ENCODE results near the gene GPC6. TPM values are rescaled to one million over a fixed set of nuclear protein-coding genes. Genes with fewer than 3 reads are reported as not detected.

GPC6 gene
- polyA plus RNA-seq, 10 donors = 8.0 to 21.9 (median 15.3) TPM

GRCh38 chr13:94399812-94400211 is 1173.2 kb downstream of the GPC6 start:
- DNase-seq = no peak

- DNase-seq = no peak
These were observed 1174.3 kb downstream of the GPC6 start for GRCh38 chr13:94400874-94401273.

GRCh38 chr13:94408314-94409036 is 1181.9 kb downstream of the GPC6 start:
- no peak for DNase-seq

- DNase-seq = no peak
These were observed 1185.1 kb downstream of the GPC6 start for GRCh38 chr13:94411747-94412146.

- DNase-seq = no peak
These were observed 1186.4 kb downstream of the GPC6 start for GRCh38 chr13:94412870-94413597.

- DNase-seq = no peak
These were observed 1187.0 kb downstream of the GPC6 start for GRCh38 chr13:94413598-94413944.

- no peak for DNase-seq
These were observed 1187.5 kb downstream of the GPC6 start for GRCh38 chr13:94414141-94414540.

GRCh38 chr13:94414708-94415107 is 1188.1 kb downstream of the GPC6 start:
- DNase-seq = peak in 1 of 3 donors; percentile 7

GRCh38 chr13:94415500-94416237 is 1189.1 kb downstream of the GPC6 start:
- DNase-seq = peak in 1 of 3 donors; percentile 9

GRCh38 chr13:94416454-94417080 is 1190.0 kb downstream of the GPC6 start:
- peak in 1 of 3 donors; percentile 30 for DNase-seq

- no peak for DNase-seq
These were observed 1190.7 kb downstream of the GPC6 start for GRCh38 chr13:94417294-94417693.

GRCh38 chr13:94419304-94419924 is 1192.8 kb downstream of the GPC6 start:
- peak in 1 of 3 donors; percentile 31 for DNase-seq

GRCh38 chr13:94419925-94420305 is 1193.3 kb downstream of the GPC6 start:
- no peak for DNase-seq

- no peak for DNase-seq
These were observed 1200.8 kb downstream of the GPC6 start for GRCh38 chr13:94427313-94427953.

GRCh38 chr13:94431574-94431973 is 1205.0 kb downstream of the GPC6 start:
- DNase-seq = no peak

GRCh38 chr13:94431987-94432386 is 1205.4 kb downstream of the GPC6 start:
- no peak for DNase-seq

GRCh38 chr13:94433055-94433961 is 1206.7 kb downstream of the GPC6 start:
- no peak for DNase-seq

- DNase-seq = peak; percentile 38 to 71 (median 48)
These were observed 1209.1 kb downstream of the GPC6 start for GRCh38 chr13:94435604-94436226.

- no peak for DNase-seq
These were observed 1218.2 kb downstream of the GPC6 start for GRCh38 chr13:94444826-94445225.

- DNase-seq = no peak
These were observed 1227.7 kb downstream of the GPC6 start for GRCh38 chr13:94454334-94454733.
